ENCODE data around the gene TRABD2B. TPM values are rescaled to one million over a fixed set of nuclear protein-coding genes. Genes with fewer than 3 reads are reported as not detected.

The TRABD2B gene
- total RNA-seq, 4 donors from 2014 or later = 0.63 to 3.1 (median 1.7) TPM

DNA sequence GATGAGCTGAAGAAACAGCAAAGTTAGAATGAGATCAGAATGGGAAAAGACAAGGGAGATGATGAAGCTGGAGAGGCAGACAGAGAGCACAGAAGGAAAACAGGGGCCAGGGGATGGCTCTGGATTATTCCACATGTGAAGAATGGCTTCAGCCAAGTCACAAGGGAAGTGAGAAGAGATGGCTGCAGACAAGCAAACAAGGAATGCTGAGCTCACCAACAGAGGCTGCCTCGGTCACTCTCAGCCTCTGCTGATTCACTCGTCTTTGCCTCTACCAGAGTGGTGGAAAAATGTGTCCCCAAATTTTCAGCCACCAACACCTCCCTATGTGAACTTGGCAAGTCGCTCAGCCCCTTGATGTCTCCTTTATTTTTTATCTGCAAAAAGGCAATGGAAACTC is 46.7 kb downstream of the TRABD2B start:
- no peak overlapping the region for H3K4me3 ChIP-seq (ENCODE audit: low read depth, poor library complexity, severe bottlenecking)
- intact Hi-C loops (cut with DNase I; ENCODE audit: low total_unique reads) = no loop called here
- TF ChIP-seq, protein P1, sequence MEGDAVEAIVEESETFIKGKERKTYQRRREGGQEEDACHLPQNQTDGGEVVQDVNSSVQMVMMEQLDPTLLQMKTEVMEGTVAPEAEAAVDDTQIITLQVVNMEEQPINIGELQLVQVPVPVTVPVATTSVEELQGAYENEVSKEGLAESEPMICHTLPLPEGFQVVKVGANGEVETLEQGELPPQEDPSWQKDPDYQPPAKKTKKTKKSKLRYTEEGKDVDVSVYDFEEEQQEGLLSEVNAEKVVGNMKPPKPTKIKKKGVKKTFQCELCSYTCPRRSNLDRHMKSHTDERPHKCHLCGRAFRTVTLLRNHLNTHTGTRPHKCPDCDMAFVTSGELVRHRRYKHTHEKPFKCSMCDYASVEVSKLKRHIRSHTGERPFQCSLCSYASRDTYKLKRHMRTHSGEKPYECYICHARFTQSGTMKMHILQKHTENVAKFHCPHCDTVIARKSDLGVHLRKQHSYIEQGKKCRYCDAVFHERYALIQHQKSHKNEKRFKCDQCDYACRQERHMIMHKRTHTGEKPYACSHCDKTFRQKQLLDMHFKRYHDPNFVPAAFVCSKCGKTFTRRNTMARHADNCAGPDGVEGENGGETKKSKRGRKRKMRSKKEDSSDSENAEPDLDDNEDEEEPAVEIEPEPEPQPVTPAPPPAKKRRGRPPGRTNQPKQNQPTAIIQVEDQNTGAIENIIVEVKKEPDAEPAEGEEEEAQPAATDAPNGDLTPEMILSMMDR (IDR thresholded peaks at IDR 0.05) = no peak
- peak in 1 of 2 donors; percentile 75 for DNase-seq (ENCODE audit: low spot score in 2 of 2)
- 70 to 73% methylated on average over 3 of the region's 3 CpGs for WGBS, 2 donors

DNA sequence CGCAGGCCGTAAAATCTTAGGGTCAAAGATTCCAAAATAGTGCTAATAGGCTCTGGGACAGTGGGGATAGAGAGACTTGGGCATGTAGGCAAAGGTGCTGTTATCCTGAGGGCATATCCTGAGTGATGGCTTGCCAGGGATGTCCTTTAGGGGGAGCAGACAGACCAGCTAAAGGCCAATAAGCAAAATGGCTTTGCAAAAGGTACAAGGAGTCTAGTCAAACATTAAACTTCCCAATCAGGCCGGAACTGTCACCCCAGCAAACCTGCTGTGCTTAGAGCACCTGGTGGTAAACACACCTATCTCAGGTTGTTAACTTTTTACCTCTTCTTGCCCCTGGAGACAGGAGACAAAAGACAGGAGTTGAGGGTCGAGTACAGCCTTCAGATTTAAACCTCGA is 49.1 kb downstream of the TRABD2B start:
- WGBS, 2 donors = 88 to 92% methylated on average over 5 of the region's 5 CpGs
- intact Hi-C loops (cut with DNase I; ENCODE audit: low total_unique reads) = no loop called here
- peak in 1 of 2 donors; percentile 10 for DNase-seq (ENCODE audit: low spot score in 2 of 2)
- TF ChIP-seq POLR2A (IDR thresholded peaks at IDR 0.05) = no peak
- TF ChIP-seq, protein P1 (IDR thresholded peaks at IDR 0.05) = no peak
- no peak overlapping the region for H3K4me3 ChIP-seq (ENCODE audit: low read depth, poor library complexity, severe bottlenecking)

DNA sequence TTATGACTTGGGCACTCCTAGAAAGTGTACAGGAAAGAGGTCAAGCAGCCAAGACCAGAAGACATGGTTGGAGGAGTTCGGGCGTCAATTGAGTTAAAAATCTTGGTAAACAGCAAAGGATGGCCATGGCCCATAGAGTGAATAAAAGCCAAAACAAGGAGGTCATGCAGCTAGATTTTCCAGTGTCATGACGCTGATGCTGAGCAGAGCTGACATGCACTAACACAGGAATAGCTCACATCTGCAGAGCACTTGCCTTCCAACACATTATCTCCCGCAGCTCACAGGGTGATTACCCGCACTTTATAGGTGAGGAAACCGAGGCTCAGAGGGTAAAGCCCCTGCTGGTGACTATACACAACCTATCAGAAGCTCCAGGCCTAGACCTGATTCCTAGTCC is 49.7 kb downstream of the TRABD2B start:
- 86 to 92% methylated on average over 6 of the region's 6 CpGs for WGBS, 2 donors

DNA sequence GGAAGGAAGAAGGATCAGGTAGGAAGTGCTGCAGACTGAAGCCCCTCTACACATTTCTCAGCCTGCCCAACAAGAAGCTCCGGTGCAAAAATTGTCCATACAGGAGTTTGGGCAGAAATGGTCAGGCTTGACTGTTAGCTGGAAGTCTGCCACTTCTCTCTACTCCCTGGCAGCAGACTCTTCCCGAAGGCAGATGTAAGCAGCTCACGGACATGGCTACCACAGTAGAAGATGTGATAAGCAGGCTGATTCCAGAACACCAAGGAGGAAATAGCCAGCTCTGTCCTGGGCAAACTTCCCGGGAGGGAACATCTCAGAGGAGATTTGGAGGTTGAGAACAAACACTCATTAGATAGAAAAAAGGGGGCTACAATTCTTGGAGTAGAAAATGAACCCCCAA is 52.6 kb downstream of the TRABD2B start:
- 37 to 50% methylated on average over 4 of the region's 4 CpGs for WGBS, 2 donors
- H3K4me3 ChIP-seq (ENCODE audit: low read depth, poor library complexity, severe bottlenecking) = no peak overlapping the region
- peak in 1 of 2 donors; percentile 80 for DNase-seq (ENCODE audit: low spot score in 2 of 2)
- intact Hi-C loops (cut with DNase I; ENCODE audit: low total_unique reads) = no loop called here
- no peak for TF ChIP-seq POLR2A (IDR thresholded peaks at IDR 0.05)
- TF ChIP-seq, protein P1 (IDR thresholded peaks at IDR 0.05) = no peak

More for the DNA sequence above, 49.7 kb downstream of the TRABD2B start:
- TF ChIP-seq, protein P1 (IDR thresholded peaks at IDR 0.05) = no peak
- no peak for TF ChIP-seq POLR2A (IDR thresholded peaks at IDR 0.05)
- intact Hi-C loops (cut with DNase I; ENCODE audit: low total_unique reads) = no loop called here
- DNase-seq (ENCODE audit: low spot score in 2 of 2) = peak in 1 of 2 donors; percentile 13
- no peak overlapping the region for H3K4me3 ChIP-seq (ENCODE audit: low read depth, poor library complexity, severe bottlenecking)

DNA sequence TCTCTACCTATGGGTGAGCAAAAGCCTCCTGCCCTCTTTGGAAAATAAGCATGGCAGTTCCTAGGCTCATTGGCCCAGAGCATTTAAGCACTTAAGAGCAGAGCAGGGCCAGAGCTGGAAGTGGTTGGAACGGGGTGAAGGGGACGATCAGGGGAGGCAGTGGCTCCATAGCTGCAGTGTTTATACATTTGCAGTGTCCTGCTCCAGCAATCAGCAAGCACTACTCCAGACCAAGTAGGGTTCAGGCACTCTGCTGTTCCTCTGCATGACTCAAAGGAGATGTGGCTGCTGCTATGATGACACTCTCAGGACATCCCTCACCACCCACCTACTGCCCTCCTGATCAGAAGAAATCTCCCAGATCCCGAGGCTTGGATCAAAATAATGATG is 55.0 kb downstream of the TRABD2B start:
- DNase-seq (ENCODE audit: low spot score in 2 of 2) = peak in 1 of 2 donors; percentile 53
- 83 to 86% methylated on average over 3 of the region's 3 CpGs for WGBS, 2 donors
- no peak overlapping the region for H3K4me3 ChIP-seq (ENCODE audit: low read depth, poor library complexity, severe bottlenecking)
- TF ChIP-seq, protein P1 (IDR thresholded peaks at IDR 0.05) = no peak
- TF ChIP-seq POLR2A (IDR thresholded peaks at IDR 0.05) = no peak
- intact Hi-C loops (cut with DNase I; ENCODE audit: low total_unique reads) = no loop called here

DNA sequence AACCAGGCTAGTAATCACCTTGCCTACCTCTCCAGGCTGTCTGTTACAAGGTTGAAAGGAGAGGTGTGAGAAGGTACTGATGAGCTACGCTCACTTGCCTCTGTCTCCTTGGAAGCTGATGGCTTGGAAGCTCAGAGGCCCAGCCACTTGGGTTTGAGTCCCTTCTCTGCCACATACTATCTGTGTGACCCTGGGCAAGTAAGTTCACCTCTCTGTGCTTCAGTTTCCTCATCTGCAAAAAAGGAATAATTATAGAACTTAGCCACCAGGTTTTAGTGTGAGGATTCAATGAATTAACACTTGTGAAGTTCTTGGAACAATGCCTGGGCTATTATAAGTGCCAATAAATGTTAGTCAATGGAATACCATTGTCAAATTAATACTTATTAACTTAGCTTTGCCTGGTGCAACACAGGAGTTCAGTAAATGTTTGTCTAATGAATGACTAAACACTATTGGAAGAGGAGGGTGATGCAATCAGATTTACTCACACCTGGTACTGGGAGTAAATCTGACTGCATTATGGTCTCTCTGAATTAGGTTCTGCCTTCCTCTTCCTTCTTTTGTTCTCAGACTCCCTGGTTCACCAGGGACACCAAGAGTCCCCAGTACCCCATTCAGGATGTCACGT is 55.5 kb downstream of the TRABD2B start:
- TF ChIP-seq, protein P1 (IDR thresholded peaks at IDR 0.05) = no peak
- DNase-seq (ENCODE audit: low spot score in 2 of 2) = peak in 1 of 2 donors; percentile 23
- 88 to 93% methylated on average over 2 of the region's 2 CpGs for WGBS, 2 donors
- intact Hi-C loops (cut with DNase I; ENCODE audit: low total_unique reads) = no loop called here
- no peak overlapping the region for H3K4me3 ChIP-seq (ENCODE audit: low read depth, poor library complexity, severe bottlenecking)

Data from lower leg skin (tissue), 4 donors.